Measurements from ENCODE around the gene MORN1. TPM values are rescaled to one million over a fixed set of nuclear protein-coding genes. Genes with fewer than 3 reads are reported as not detected.

The MORN1 gene
- total and polyA plus RNA-seq, 2 donors (not counting 3 experiments of a cell fraction or from before 2014, with no cell fraction given), result 4.3 to 6.4 TPM

- H3K4me2 ChIP-seq (ENCODE audit: insufficient read depth, low read length), result no peak overlapping the region
- TF ChIP-seq JUN (IDR thresholded peaks at IDR 0.05; ENCODE audit: borderline replicate concordance, insufficient read depth, insufficient read length, low read depth) (no peak), POLR2AphosphoS5 (IDR thresholded peaks at IDR 0.05; ENCODE audit: insufficient read depth, low read depth, low read length) (no peak), CTCF (IDR thresholded peaks at IDR 0.05; ENCODE audit: extremely low read depth in 1 of 2, insufficient read depth in 1 of 2, low read depth in 1 of 2, low read length in 2 of 2) (no peak), MAX (IDR thresholded peaks at IDR 0.05; ENCODE audit: insufficient read depth, insufficient read length) (no peak), FOS (IDR thresholded peaks at IDR 0.05; ENCODE audit: borderline replicate concordance, insufficient read depth, low read length) (no peak), MYC (IDR thresholded peaks at IDR 0.05; ENCODE audit: low read depth, low read length) (no peak), GATA2 (IDR thresholded peaks at IDR 0.05; ENCODE audit: insufficient read depth, insufficient read length, low read depth, low read length) (no peak), EZH2 (IDR thresholded peaks at IDR 0.05; ENCODE audit: borderline replicate concordance, low read depth, low read length, severe bottlenecking) (no peak), POLR2A (IDR thresholded peaks at IDR 0.05; ENCODE audit: low read depth, low read length) (no peak)
- H3K27me3 ChIP-seq (ENCODE audit: control insufficient read depth in 2 of 2, insufficient read depth in 2 of 2, low read length in 2 of 2), result no peaks in the 10 kb centered on the region
- dilution Hi-C loops (cut with MboI; ENCODE audit: extremely low pct_ligation_motif_present, low sequenced_read_pairs), result no loop called here
- DNase-seq (ENCODE audit: low read depth, low spot score) (no peak), FAIRE-seq (no peak)
- H3K79me2 ChIP-seq (ENCODE audit: control insufficient read depth, insufficient read depth, low read length), result no peaks in the 10 kb centered on the region
- H3K9me1 ChIP-seq (replicated peaks; ENCODE audit: control insufficient read depth, extremely low read depth, insufficient read depth, low read length), result no peaks in the 10 kb centered on the region
- no peak overlapping the region for H3K4me3 ChIP-seq (replicated peaks in 1 of 3; ENCODE audit: insufficient read depth in 1 of 3, low read depth in 1 of 3, low read length in 3 of 3)
- H3K9ac ChIP-seq (replicated peaks; ENCODE audit: extremely low read depth, insufficient read depth, low read length), result no peak overlapping the region
- H4K20me1 ChIP-seq (replicated peaks; ENCODE audit: control insufficient read depth, extremely low read depth, insufficient read depth, low read length), result no peaks in the 10 kb centered on the region
- intact Hi-C loops (cut with micrococcal nuclease), result no loop called here
- ChIA-PET CTCF (no interaction called here), POLR2A (no interaction called here)
- no peak overlapping the region for H2AFZ ChIP-seq (ENCODE audit: low read depth, low read length)
- H3K36me3 ChIP-seq (ENCODE audit: control insufficient read depth in 2 of 2, extremely low read depth in 1 of 2, insufficient read depth in 2 of 2, low read length in 2 of 2), result no peaks in the 10 kb centered on the region
- no peaks in the 10 kb centered on the region for H3K4me1 ChIP-seq (ENCODE audit: control insufficient read depth, extremely low read depth, insufficient read depth, low read length)
- H3K27ac ChIP-seq (ENCODE audit: insufficient read depth, low read depth, low read length), result no peak overlapping the region
- no TSS peak for BruUV-seq (replicated peaks)
- H3K9me3 ChIP-seq (replicated peaks; ENCODE audit: control insufficient read depth, insufficient read depth, low read length), result no peaks in the 10 kb centered on the region
These were observed 35.0 kb downstream of the MORN1 start for GRCh38 chr1:2356401-2356800.
